ENCODE data around the gene CHCHD6.

DNA sequence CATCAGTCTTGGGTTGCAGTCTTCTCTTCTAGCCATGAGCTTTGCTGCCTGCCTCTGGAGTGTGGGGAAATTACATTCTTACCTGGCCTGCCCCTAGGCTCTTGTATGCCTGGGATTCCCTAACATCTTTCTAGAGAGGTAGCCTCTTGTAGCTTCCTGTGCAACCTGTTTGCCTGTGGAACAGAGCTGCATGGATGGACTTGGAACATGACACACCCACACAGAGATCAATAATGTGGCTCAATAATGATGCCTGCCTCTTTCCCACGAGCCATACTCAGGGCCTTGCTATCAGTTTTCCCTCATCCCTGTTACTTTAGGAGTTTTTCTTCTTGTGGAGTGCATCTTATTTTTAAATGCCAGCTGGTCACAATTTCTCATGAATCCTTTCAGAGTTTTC is 11.4 kb downstream of the CHCHD6 start:
- TF ChIP-seq GATA2 (IDR thresholded peaks at IDR 0.05; ENCODE audit: low read depth, low read length) (no peak), GATA3 (IDR thresholded peaks at IDR 0.05; ENCODE audit: low read depth, low read length) (no peak)
